Gastrocnemius medialis (tissue), 4 donors: ENCODE measurements around the gene XRCC3. TPM values are rescaled to one million over a fixed set of nuclear protein-coding genes. Genes with fewer than 3 reads are reported as not detected.
A peak's percentile ranks its signal among the peaks of the same experiment; 100 is the strongest.

ENCODE experiments used
- ATAC-seq, 2 donors: fragments of 150-250 bp; one replicate each; pipeline ENCODE4 v1.9.1; 2016
- DNase-seq, 2 donors: peaks; one replicate each; pipeline ENCODE4 v3.0.0-alpha.2; 2019
- H3K27ac ChIP-seq, 4 donors: fragments of 200-600 bp; sonication (generic); 1 replicate in 1 of 4; 2 replicates in 3 of 4; pipeline ENCODE4 v1.5.1; 2016 to 2018; ENCODE audit warnings: mild to moderate bottlenecking in 2 of 4, moderate library complexity in 1 of 4
- H3K27me3 ChIP-seq, 3 donors: fragments of 200-600 bp; sonication (generic) in 2 of 3; 1 replicate in 1 of 3; 2 replicates in 2 of 3; pipeline versions ENCODE4 v1.5.1 to v1.6.0; 2016 to 2019; ENCODE audit warnings: mild to moderate bottlenecking in 1 of 3, moderate library complexity in 1 of 3
- H3K36me3 ChIP-seq, 2 donors: fragments of 200-600 bp; sonication (generic) in 1 of 2; one replicate each; pipeline ENCODE4 v1.5.1; 2017 to 2018
- H3K4me1 ChIP-seq, 2 donors: fragments of 200-600 bp; sonication (generic) in 1 of 2; one replicate each; pipeline ENCODE4 v1.5.1; 2016 to 2017; ENCODE audit warnings: mild to moderate bottlenecking in 2 of 2
- H3K4me3 ChIP-seq, 4 donors: fragments of 200-600 bp; sonication (generic) in 3 of 4; 1 replicate in 1 of 4; 2 replicates in 3 of 4; pipeline ENCODE4 v1.5.1; 2016 to 2019; ENCODE audit warnings: mild to moderate bottlenecking in 2 of 4
- H3K9me3 ChIP-seq, 3 donors: fragments of 200-600 bp; sonication (generic) in 2 of 3; 1 replicate in 1 of 3; 2 replicates in 2 of 3; pipeline ENCODE4 v1.5.1; 2016 to 2019
- CTCF ChIP-seq, 5 experiments: fragments of 450-650 bp in 3 of 5; fragments of 200-600 bp in 2 of 5; sonication (generic) in 2 of 5; IDR thresholded peaks in 4 of 5; conservative IDR thresholded peaks in 1 of 5; 1 replicate in 4 of 5; 2 replicates in 1 of 5; pipeline ENCODE4 v1.5.1; 2016 to 2019; ENCODE audit warnings: antibody characterized with exemption in 5 of 5, mild to moderate bottlenecking in 3 of 5, moderate library complexity in 3 of 5
- POLR2A ChIP-seq, 2 donors: fragments of 450-650 bp; IDR thresholded peaks; one replicate each; pipeline ENCODE4 v1.6.1; 2017; ENCODE audit warnings: antibody characterized with exemption in 2 of 2, mild to moderate bottlenecking in 2 of 2, moderate library complexity in 2 of 2
- in situ Hi-C, 4 donors: fragments of 200-750 bp; cut with MboI; loops; one replicate each; pipeline versions ENCODE4 v1.15.0 to v1.8.0; 2017; ENCODE audit warnings: low sequenced_read_pairs in 4 of 4
- intact Hi-C: fragments of 100-400 bp; cut with DNase I; formaldehyde crosslinking; loops from one replicate; pipeline ENCODE4 v1.15.1; 2023; ENCODE audit warnings: low total_unique reads
- total RNA-seq, 4 donors: library from RNA; depleted of rRNA; stranded (reverse); fragments of >200 nt; gene quantifications; one replicate each; pipeline versions ENCODE4 v1.1.0 to v1.2.3, GENCODE V29; 2016

The XRCC3 gene
- total RNA-seq, 4 donors from 2014 or later: 1.3 to 26.5 (median 3.0) TPM

GRCh38 chr14:103758059-103758776 is 43.0 kb upstream of the XRCC3 start:
- H3K36me3 ChIP-seq: peaks cover 0 to 3% of the 10 kb centered on the region in 2 donors

GRCh38 chr14:103755060-103755459 is 39.8 kb upstream of the XRCC3 start:
- Histone ChIP-seq H3K27ac (no peak overlapping the region), H3K27me3 (no peaks in the 10 kb centered on the region), H3K4me1 (no peaks in the 10 kb centered on the region), H3K4me3 (no peak overlapping the region), H3K9me3 (no peaks in the 10 kb centered on the region), H3K36me3 (peaks cover 0 to 5% of the 10 kb centered on the region in 2 donors)
- TF ChIP-seq CTCF (IDR thresholded peaks at IDR 0.05 in 4 of 5, conservative IDR thresholded peaks at IDR 0.05 in 1 of 5) (no peak), POLR2A (IDR thresholded peaks at IDR 0.05) (no peak)
- ATAC-seq (no peak), DNase-seq (no peak)
- in situ Hi-C loops (no loop called here), intact Hi-C loops (no loop called here)

More at GRCh38 chr14:103758059-103758776, 43.0 kb upstream of the XRCC3 start:
- intact Hi-C loops (no loop called here), in situ Hi-C loops (no loop called here)
- H3K27ac ChIP-seq: no peak overlapping the region
- no peak overlapping the region for H3K4me3 ChIP-seq
- H3K9me3 ChIP-seq: no peaks in the 10 kb centered on the region
- TF ChIP-seq CTCF (IDR thresholded peaks at IDR 0.05 in 4 of 5, conservative IDR thresholded peaks at IDR 0.05 in 1 of 5) (no peak), POLR2A (IDR thresholded peaks at IDR 0.05) (no peak)
- ATAC-seq: no peak
- DNase-seq: no peak
- no peaks in the 10 kb centered on the region for H3K27me3 ChIP-seq
- no peaks in the 10 kb centered on the region for H3K4me1 ChIP-seq

- in situ Hi-C loops: no loop called here
- Histone ChIP-seq H3K9me3 (no peaks in the 10 kb centered on the region), H3K4me1 (no peaks in the 10 kb centered on the region), H3K4me3 (no peak overlapping the region), H3K36me3 (peaks cover 0 to 14% of the 10 kb centered on the region in 2 donors), H3K27ac (no peak overlapping the region), H3K27me3 (no peaks in the 10 kb centered on the region)
- DNase-seq (no peak), ATAC-seq (no peak)
- TF ChIP-seq POLR2A (IDR thresholded peaks at IDR 0.05): no peak
- TF ChIP-seq CTCF (IDR thresholded peaks at IDR 0.05 in 4 of 5, conservative IDR thresholded peaks at IDR 0.05 in 1 of 5): no peak
- intact Hi-C loops: no loop called here
Measured at GRCh38 chr14:103753774-103754173, 38.5 kb upstream of the XRCC3 start.

- Histone ChIP-seq H3K4me1 (no peaks in the 10 kb centered on the region), H3K27me3 (no peaks in the 10 kb centered on the region), H3K27ac (no peak overlapping the region), H3K36me3 (peaks cover 0 to 15% of the 10 kb centered on the region in 2 donors), H3K9me3 (no peaks in the 10 kb centered on the region), H3K4me3 (no peak overlapping the region)
- ATAC-seq (no peak), DNase-seq (no peak)
- TF ChIP-seq POLR2A (IDR thresholded peaks at IDR 0.05) (no peak), CTCF (IDR thresholded peaks at IDR 0.05 in 4 of 5, conservative IDR thresholded peaks at IDR 0.05 in 1 of 5) (peak in 1 of 5 experiments; percentile 19)
- in situ Hi-C loops: no loop called here
- intact Hi-C loops: no loop called here
Measured at GRCh38 chr14:103749860-103750259, 34.6 kb upstream of the XRCC3 start.
